K562 (cell line): Measurements from ENCODE around the gene SPEG. TPM values are rescaled to one million over a fixed set of nuclear protein-coding genes. Genes with fewer than 3 reads are reported as not detected.

Experiments
- ATF7 ChIP-seq: fragments of 450-650 bp; IDR thresholded peaks from 2 replicates; pipeline ENCODE4 v1.7.1; 2014; ENCODE audit warnings: mild to moderate bottlenecking, moderate library complexity
- CHD4 ChIP-seq: fragments of 200-600 bp; sonication (generic); IDR thresholded peaks from 3 replicates; pipeline ENCODE4 v1.6.1; 2012; ENCODE audit warnings: low read depth, mild to moderate bottlenecking, mixed read lengths, low read length, inconsistent platforms; ENCODE audit not compliant: insufficient read depth, insufficient replicate concordance, poor library complexity, severe bottlenecking
- EHMT2 ChIP-seq: fragments of 450-650 bp; IDR thresholded peaks from 2 replicates; pipeline ENCODE4 v1.6.1; 2018; ENCODE audit warnings: antibody characterized with exemption
- ETV1 ChIP-seq: fragments of 450-650 bp; conservative IDR thresholded peaks from 2 replicates; pipeline ENCODE4 v1.6.1; 2016; ENCODE audit warnings: missing genetic modification characterization, control low read depth, low read depth, missing compliant biosample characterization
- GATAD2A ChIP-seq: fragments of 450-650 bp; IDR thresholded peaks from 2 replicates; pipeline ENCODE4 v1.6.1; 2017
- IRF2 ChIP-seq: sonication (generic); formaldehyde crosslinking; IDR thresholded peaks from 2 replicates; pipeline ENCODE4 v1.8.1; 2022; ENCODE audit warnings: mild to moderate bottlenecking, missing genetic modification reagents
- NFYB ChIP-seq: IDR thresholded peaks from 2 replicates; pipeline ENCODE4 v1.6.1; 2011; ENCODE audit warnings: mild to moderate bottlenecking, moderate library complexity; ENCODE audit not compliant: insufficient read length; ENCODE audit errors: extremely low read depth
- ZBTB34 ChIP-seq: fragments of 250-450 bp; sonication (Bioruptor Pico); IDR thresholded peaks from 2 replicates; pipeline ENCODE4 v1.8.0; 2021; ENCODE audit warnings: mild to moderate bottlenecking, moderate library complexity
- ZFP1 ChIP-seq: fragments of 450-650 bp; formaldehyde crosslinking; IDR thresholded peaks from 2 replicates; pipeline ENCODE4 v1.4.0; 2020; ENCODE audit warnings: mild to moderate bottlenecking, mixed read lengths
- ZNF23 ChIP-seq: fragments of 250-450 bp; sonication (Bioruptor Pico); IDR thresholded peaks from 2 replicates; pipeline ENCODE4 v1.4.0; 2020; ENCODE audit warnings: mild to moderate bottlenecking
- polyA plus RNA-seq, 8 experiments: library from polyadenylated mRNA; depleted of rRNA in 4 of 8; stranded (reverse) in 5 of 8; unstranded in 3 of 8; fragments of >200 nt; fragmentation: Nextera tagmentation in 2 of 8; fragmentation: Illumina TruSeq in 1 of 8; extraction: Ambion mirVana in 2 of 8; extraction: Trizol in 1 of 8; gene quantifications; 2 replicates each; pipeline versions ENCODE4 v1.2.1 to v1.2.3, GENCODE V29; 2011 to 2014; ENCODE audit warnings: inconsistent platforms in 1 of 8, missing spikeins in 1 of 8
- total RNA-seq, 7 experiments: library from RNA; depleted of rRNA in 6 of 7; stranded (reverse); fragments of >200 nt in 6 of 7; fragmentation: Illumina TruSeq in 2 of 7; extraction: Trizol in 2 of 7; gene quantifications; 2 replicates each; pipeline versions ENCODE4 v1.2.1 to v1.2.3, GENCODE V29; 2011 to 2021; ENCODE audit warnings: low replicate concordance in 1 of 7
- TF ChIP-seq, protein P1 (sequence below): fragments of 450-650 bp; IDR thresholded peaks from 2 replicates; pipeline ENCODE4 v1.6.1; 2016; ENCODE audit warnings: missing biosample characterization, missing genetic modification characterization
- TF ChIP-seq, protein P2 (sequence below): fragments of 450-650 bp; conservative IDR thresholded peaks from 2 replicates; pipeline ENCODE4 v1.6.1; 2016; ENCODE audit warnings: missing genetic modification characterization, low read depth, mild to moderate bottlenecking, control low read depth, missing compliant biosample characterization

Gene SPEG
- total and polyA plus RNA-seq, 9 of the 15 experiments (the other 6 are each of a cell fraction or from before 2014, with no cell fraction given): 0.49 to 8.7 (median 3.0) TPM

DNA sequence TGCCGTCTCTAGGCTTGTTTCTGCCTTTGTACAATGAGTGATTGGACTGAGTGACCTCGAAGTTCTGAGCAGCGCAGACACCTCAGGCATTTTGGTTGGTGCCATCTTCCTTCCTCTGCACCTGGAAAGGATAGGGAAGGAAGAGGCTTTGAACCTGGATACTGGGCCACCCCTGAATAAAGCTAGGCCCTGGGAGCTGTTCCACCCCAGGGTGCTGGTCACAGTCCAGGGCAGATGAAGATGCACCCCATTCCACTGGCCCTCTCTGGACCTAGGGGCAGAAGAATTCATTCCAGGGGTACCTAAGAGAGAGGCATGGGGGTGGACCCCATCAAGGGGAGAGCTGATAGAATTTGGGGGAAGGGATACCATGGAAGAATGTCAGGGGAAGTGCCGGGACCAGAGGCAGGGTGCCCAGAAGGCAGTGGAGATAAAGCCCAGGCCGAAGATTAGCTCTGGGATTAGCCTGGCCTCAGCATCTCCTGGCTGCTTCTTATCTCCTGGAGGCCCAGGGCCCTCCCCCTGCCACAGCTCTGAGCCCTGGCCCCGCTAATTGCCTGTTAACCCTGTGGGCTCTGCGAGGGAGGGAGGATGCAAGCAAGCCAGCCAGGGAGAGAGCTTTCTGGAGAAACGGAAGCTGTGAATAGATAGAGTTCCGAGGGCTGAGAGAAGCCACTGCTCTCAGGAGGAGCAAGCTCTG is 91.0 kb downstream of the SPEG start (continued):
- TF ChIP-seq IRF2 (no peak), ZNF23 (CRISPR knock-in tag) (no peak), NFYB (no peak), ETV1 (tag) (peak; percentile 53), ZBTB34 (CRISPR knock-in tag) (no peak), ZFP1 (CRISPR knock-in tag) (no peak), EHMT2 (no peak), CHD4 (peak; percentile 65), GATAD2A (peak; percentile 79; the same call in 1 of the 2 replicates), ATF7 (no peak; the same call in 1 of the 2 replicates)
- TF ChIP-seq, protein P1, sequence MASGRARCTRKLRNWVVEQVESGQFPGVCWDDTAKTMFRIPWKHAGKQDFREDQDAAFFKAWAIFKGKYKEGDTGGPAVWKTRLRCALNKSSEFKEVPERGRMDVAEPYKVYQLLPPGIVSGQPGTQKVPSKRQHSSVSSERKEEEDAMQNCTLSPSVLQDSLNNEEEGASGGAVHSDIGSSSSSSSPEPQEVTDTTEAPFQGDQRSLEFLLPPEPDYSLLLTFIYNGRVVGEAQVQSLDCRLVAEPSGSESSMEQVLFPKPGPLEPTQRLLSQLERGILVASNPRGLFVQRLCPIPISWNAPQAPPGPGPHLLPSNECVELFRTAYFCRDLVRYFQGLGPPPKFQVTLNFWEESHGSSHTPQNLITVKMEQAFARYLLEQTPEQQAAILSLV (tag): no peak
- TF ChIP-seq, protein P2, sequence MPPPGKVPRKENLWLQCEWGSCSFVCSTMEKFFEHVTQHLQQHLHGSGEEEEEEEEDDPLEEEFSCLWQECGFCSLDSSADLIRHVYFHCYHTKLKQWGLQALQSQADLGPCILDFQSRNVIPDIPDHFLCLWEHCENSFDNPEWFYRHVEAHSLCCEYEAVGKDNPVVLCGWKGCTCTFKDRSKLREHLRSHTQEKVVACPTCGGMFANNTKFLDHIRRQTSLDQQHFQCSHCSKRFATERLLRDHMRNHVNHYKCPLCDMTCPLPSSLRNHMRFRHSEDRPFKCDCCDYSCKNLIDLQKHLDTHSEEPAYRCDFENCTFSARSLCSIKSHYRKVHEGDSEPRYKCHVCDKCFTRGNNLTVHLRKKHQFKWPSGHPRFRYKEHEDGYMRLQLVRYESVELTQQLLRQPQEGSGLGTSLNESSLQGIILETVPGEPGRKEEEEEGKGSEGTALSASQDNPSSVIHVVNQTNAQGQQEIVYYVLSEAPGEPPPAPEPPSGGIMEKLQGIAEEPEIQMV (tag): no peak
